Sciatic nerve (tissue), 2 donors: Measurements from ENCODE around the gene POLR1C. TPM values are rescaled to one million over a fixed set of nuclear protein-coding genes. Genes with fewer than 3 reads are reported as not detected.
"Not testable (repeated sequence)": the region's sequence is repeated elsewhere in the genome, so short reads cannot be mapped to it uniquely, and the experiment has no call there.

Source experiments
- ATAC-seq: fragments of 200-7000 bp; cut with Tn5 transposase; one replicate; pipeline ENCODE4 v1.9.1; 2020; ENCODE audit warnings: mild to moderate bottlenecking, moderate library complexity
- DNase-seq: peaks from one replicate; pipeline ENCODE4 v3.0.0-alpha.2; 2020; ENCODE audit warnings: low spot score
- intact Hi-C: fragments of 100-400 bp; cut with DNase I; formaldehyde crosslinking; loops from one replicate; pipeline ENCODE4 v1.14.2; 2022
- total RNA-seq: library from RNA; stranded (reverse); fragmentation: NEBNext Ultra II Directional; extraction: Animal tissue kit (Norgen Biotek cat#: 25700); gene quantifications from one replicate; pipeline ENCODE4 v1.2.1, GENCODE V29; 2021
- donor health status: DM: no; HTN: no; CAD: no.
- donor health status: DM: no; HTN: no; CAD: no.

Gene POLR1C
- total RNA-seq, result 30.3 TPM

GRCh38 chr6:43516697-43517504, at the start of gene POLR1C, which contains the start of gene YIPF3:
Gene POLR1C (plus strand): TSS chr6:43517089. CDS start chr6:43517110, 21 bp downstream.
Gene YIPF3 (minus strand): TSS chr6:43516926. CDS start chr6:43516807, 119 bp downstream.
- DNase-seq (peak; percentile 99), ATAC-seq (peak; percentile 99)
- intact Hi-C loops, result loop anchor here (5.0 kb wide), 1 partner anchor 150 kb away; the partner anchor contains the start of gene ZNF318

GRCh38 chr6:43467265-43467664, 49.6 kb upstream of the POLR1C start:
- ATAC-seq, DNase-seq, intact Hi-C loops: not testable (repeated sequence)

- no peak for DNase-seq
- intact Hi-C loops, result no loop called here
- no peak for ATAC-seq
Observed at GRCh38 chr6:43467752-43468151, 49.1 kb upstream of the POLR1C start.

GRCh38 chr6:43468240-43468639, 48.6 kb upstream of the POLR1C start:
- no peak for DNase-seq
- intact Hi-C loops, result no loop called here
- ATAC-seq, result no peak

GRCh38 chr6:43468748-43469681, 47.9 kb upstream of the POLR1C start:
- no peak for DNase-seq
- intact Hi-C loops, result no loop called here
- ATAC-seq, result no peak

GRCh38 chr6:43469947-43470346, 46.9 kb upstream of the POLR1C start:
- intact Hi-C loops, result no loop called here
- ATAC-seq, result no peak
- no peak for DNase-seq

GRCh38 chr6:43471399-43471798, 45.5 kb upstream of the POLR1C start:
- intact Hi-C loops, result no loop called here
- ATAC-seq (no peak), DNase-seq (no peak)

GRCh38 chr6:43472515-43472914, 44.4 kb upstream of the POLR1C start:
- intact Hi-C loops, result no loop called here
- DNase-seq (no peak), ATAC-seq (no peak)

GRCh38 chr6:43475516-43475915, 41.4 kb upstream of the POLR1C start:
- ATAC-seq, result no peak
- intact Hi-C loops, result no loop called here

GRCh38 chr6:43476746-43477145, 40.1 kb upstream of the POLR1C start:
- DNase-seq (no peak), ATAC-seq (no peak)
- intact Hi-C loops, result no loop called here

More at GRCh38 chr6:43475516-43475915, 41.4 kb upstream of the POLR1C start:
- DNase-seq, result no peak

- ATAC-seq (peak; percentile 100), DNase-seq (peak; percentile 97)
- intact Hi-C loops, result no loop called here
Observed at GRCh38 chr6:43477235-43478007, 39.5 kb upstream of the POLR1C start, which contains the start of gene TJAP1. Gene TJAP1 (plus strand): TSS chr6:43477570. CDS start chr6:43499002, 21,432 bp downstream.

- DNase-seq, result no peak
- intact Hi-C loops, result no loop called here
- no peak for ATAC-seq
Observed at GRCh38 chr6:43478008-43478372, 38.9 kb upstream of the POLR1C start.

- intact Hi-C loops, result no loop called here
- DNase-seq, result no peak
- ATAC-seq, result no peak
Observed at GRCh38 chr6:43481075-43481474, 35.8 kb upstream of the POLR1C start.

GRCh38 chr6:43481591-43482236, 35.2 kb upstream of the POLR1C start:
- ATAC-seq (no peak), DNase-seq (no peak)
- intact Hi-C loops, result no loop called here

- intact Hi-C loops, result no loop called here
- ATAC-seq (no peak), DNase-seq (no peak)
Observed at GRCh38 chr6:43488667-43489276, 28.1 kb upstream of the POLR1C start.

GRCh38 chr6:43489277-43490072, 27.4 kb upstream of the POLR1C start:
- intact Hi-C loops, result no loop called here
- ATAC-seq (peak; percentile 78), DNase-seq (no peak)

- no peak for ATAC-seq
- intact Hi-C loops, result no loop called here
- DNase-seq, result no peak
Observed at GRCh38 chr6:43490523-43490939, 26.4 kb upstream of the POLR1C start.
